ENCODE results near the gene SPOCK3.
"Not testable (repeated sequence)": the region's sequence is repeated elsewhere in the genome, so short reads cannot be mapped to it uniquely, and the experiment has no call there.

The SPOCK3 gene

DNA sequence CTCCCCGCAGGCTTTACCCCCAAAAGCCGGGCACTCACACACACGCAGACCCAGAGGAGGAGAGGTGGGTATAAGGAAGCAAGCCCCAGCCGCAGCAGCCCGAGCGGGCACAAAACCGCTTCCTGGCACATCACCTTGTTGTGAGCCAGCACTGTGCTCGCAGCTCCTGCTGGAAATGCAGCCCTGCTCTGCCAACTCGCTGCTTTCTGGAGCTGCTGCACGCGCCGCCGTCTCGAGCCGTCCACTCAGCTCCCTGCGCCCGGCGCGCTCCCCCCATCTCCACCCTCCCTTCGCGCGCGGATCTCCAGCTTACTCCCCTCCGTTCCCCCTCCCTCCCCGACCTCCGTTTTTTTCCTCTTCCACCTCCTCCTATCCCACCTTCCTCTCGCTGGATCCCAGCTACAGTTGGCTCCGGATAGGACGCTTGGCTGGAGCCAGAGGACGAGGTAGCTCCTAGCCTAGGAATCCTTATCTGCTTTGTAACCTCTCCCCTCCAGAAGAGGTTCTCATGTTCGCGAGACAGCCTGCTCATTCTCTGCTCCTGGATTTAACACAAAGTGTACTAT, at the start of gene SPOCK3:
TSS of gene SPOCK3 (minus strand) at position 179 of the 566 bp plus-strand sequence.
- DNase-seq: peak; percentile 26

DNA sequence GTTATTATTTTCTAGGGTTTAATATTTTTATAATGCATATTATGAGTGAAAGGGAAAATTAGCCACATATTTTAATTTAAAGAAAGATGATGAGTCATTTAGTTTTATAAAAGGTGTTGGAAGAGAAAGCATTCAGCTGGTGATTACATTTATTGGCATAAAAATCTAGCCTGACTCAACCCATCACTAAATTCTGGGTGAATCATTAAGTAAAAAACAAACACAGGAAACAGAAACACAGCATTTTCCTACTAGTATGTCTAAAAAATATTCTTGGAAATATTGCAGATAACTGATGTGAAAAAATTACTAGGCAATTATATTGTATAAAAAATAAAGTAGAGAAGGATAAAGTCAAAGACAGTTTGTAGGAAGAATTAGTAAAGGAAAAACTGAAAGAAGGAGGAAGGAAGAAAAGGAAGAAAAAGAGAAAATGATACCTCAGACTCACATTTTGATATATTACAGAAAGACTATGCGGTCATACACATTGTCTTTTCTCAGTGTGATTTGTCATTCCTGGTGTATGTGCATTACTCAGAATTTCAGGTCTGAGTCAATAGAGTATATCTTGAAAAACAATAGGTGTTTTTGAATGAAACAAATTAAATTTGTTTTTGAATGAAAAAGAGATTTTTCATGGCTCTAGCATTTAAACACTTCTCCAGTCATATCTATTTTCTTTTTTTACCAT, 48.0 kb upstream of the SPOCK3 start:
- no peak for DNase-seq

GRCh38 chr4:167281545-167281944, 47.3 kb upstream of the SPOCK3 start:
- not testable (repeated sequence) for DNase-seq

DNA sequence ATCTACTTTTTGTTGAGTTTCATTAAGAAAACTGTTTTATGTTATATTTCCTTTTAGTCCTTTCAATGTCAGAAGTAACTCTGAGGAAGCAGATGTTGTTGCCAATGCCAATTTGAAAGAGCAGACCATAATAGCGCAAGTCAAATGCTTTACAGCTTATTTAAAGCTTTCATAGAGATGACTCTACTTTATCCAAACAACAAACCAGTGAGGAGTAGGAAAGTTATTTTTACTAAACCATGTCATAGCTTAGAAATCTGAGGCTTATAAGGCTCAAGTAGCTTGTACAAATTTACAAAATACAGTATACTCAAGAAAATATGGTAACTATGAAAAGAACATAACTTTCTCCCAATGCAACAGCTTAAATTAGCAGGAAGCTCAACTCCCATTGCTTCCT, 40.1 kb upstream of the SPOCK3 start:
- no peak for DNase-seq

DNA sequence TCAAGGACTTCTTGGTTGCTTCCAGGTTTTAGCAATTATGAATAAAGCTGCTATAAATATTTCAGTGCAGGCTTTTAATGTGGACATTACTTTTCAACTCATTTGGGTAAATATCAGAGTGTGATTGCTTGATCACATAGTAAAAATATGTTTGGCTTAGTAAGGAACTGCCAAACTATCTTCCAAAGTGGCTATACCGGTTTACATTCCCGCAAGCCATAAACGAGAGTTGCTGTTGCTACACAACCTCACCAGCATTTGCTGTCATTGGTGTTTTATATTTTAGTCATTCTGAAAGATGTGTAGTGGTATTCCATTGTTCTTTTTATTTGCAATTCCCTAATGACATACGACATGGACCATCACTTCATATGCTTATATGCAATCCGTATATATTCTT, 30.9 kb upstream of the SPOCK3 start:
- DNase-seq: no peak

- no peak for DNase-seq
These were observed 14.0 kb upstream of the SPOCK3 start for GRCh38 chr4:167248271-167248670.

DNA sequence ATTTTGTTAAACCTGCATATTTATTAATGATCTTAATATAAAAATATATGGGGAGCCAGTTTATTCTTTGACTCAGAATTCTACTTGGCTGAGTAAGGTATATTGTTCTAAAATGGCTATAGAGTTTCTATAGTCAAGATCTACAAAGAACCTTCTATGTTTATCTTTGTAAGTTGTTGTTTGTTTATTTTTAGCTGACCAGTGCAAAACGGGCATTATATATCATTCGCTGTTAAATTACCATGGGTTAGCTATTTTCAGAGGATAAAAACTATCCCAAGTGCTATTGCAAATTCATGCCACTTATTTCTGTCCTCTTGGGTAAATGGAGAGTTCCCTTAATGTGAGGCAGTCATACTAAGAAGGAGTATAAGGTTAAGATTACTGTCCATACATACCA, 5.3 kb upstream of the SPOCK3 start:
- no peak for DNase-seq

- DNase-seq: no peak
These were observed 3.9 kb upstream of the SPOCK3 start for GRCh38 chr4:167238226-167238625.

GRCh38 chr4:167233685-167234315, 494 bp downstream of the SPOCK3 start:
- no peak for DNase-seq

- no peak for DNase-seq
These were observed 1.2 kb downstream of the SPOCK3 start for GRCh38 chr4:167232805-167233684.

GRCh38 chr4:167230744-167231143, 3.5 kb downstream of the SPOCK3 start:
- DNase-seq: no peak

- no peak for DNase-seq
These were observed 12.2 kb downstream of the SPOCK3 start for GRCh38 chr4:167222099-167222498.

DNA sequence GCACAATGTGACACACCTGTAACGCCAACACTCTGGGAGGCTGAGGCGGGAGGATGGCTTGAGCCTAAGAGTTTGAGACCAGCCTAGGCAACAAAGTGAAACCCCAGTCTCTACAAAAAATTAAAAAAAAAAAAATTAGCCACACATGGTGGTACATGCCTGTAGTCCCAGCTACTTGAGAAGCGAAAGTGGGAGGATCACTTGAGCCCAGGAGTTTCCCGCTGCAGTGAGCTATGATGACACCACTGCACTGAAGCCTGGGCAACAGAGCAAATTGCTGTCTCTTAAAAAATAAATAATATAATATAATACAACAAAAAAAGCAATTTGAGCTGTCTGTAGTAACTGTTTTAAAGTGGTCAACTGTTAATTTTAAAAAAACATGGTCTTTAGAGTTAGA, 13.2 kb downstream of the SPOCK3 start:
- DNase-seq: no peak

DNA sequence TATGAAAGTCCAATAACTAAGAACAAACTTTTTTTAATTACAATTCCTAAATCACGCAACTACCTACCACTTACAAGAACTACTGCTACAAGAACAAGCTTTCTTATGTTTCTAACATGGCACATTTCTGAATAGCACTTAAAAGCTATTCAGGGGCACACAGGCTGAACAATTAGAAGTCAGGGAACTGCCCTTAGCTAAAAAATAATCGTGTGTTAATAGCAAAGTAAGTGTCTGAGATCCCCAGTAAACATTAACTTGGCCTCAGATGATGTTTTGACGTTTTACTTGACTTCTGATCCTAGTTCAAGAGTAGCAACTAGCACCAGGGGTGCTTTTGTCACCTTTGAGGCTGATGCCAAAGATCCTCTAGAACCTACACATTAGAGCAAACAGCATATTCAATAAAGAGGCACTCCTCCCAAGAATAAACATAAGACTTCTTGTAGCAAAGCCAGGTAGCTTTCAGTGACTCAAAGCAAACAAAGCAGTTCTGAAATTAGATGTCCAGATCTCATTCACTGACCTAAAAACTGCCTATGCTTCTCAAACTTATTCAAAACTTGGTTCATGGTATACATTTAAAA, 16.2 kb downstream of the SPOCK3 start:
- no peak for DNase-seq

DNA sequence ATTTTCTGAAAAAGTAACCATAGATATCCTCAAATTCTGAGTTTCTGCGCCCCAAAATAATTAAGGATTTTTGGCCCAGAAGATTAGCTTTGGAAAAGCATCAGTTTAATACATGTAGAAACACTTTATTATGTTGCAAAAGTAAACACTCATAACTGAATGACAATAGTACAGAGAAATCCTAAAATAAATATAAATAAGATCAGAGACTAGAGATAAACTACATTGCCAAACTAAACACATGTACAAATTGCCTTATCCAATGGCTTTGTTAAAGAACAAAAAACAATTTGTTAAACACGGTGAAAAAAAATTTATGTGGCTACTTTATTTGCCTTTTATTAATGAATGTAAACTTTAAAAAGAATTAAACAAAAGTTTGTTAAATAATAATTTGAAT, 17.5 kb downstream of the SPOCK3 start:
- no peak for DNase-seq

DNA sequence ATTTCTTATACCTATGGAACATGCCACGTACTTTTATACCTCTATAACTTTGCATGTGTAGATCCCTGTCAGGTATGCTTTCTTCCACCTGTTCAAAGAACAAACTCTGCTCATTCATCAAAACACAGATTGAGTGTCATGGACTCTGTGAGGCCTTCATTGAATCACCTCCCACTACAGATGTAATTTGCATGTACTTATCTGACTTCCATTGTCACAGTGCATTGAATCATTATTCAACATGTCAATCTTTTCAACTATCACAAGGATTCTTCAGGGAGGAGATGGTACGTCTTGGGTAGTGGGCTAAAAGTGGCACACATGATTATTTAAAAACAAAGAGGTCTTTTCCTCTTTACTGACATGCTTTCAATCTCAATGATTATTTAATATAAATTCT, 24.1 kb downstream of the SPOCK3 start:
- DNase-seq: no peak

DNA sequence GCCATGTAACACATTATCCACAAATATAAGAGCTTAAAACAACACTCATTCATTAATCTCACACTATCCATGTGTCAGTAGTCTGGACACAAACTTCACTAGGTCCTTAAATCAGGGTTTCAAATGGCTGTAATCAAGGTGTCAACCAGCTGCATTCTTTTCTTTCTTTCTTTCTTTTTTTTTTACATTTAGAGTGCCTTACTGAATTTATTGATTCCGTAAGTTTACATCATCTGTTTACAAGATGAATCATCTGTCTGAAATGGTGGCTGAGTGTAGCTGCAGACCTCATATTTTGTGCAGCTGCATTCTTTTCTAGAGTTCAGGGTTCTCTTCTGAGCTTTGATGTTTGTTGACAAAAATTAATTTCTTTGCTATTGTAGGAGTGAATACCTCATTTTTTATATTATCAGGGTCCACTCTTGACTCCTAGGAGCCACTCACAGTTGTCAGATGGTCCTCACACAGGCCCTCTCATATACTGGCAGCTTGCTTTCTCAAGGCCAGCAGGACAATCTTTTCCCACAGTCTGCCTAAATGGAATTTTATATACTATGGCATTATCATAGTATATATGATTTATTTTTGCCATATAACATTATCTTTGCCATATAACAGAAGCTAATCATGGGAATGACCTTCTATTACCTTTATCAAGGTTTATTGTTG, 37.8 kb downstream of the SPOCK3 start:
- DNase-seq: peak; percentile 78

GRCh38 chr4:167190379-167190778, 43.9 kb downstream of the SPOCK3 start:
- no peak for DNase-seq

DNA sequence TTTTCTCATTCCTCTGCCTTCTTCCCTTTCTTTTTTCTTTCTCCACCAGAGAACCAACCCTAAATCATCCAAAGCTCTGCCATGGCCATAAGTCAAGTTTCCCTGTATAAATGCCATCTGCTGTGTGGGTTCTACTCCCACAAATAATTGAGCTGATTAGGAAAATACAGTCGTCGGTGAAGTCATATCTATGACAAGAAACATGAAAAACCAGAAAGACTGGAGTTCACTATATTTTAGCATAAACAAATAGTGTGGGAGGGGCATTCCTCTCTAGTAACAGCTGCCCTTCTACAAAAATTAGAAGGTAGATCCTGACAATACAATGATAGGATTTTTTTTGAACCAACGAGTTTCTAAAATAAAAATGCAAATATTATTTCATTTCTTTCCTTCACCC, 48.8 kb downstream of the SPOCK3 start:
- DNase-seq: no peak

DNA sequence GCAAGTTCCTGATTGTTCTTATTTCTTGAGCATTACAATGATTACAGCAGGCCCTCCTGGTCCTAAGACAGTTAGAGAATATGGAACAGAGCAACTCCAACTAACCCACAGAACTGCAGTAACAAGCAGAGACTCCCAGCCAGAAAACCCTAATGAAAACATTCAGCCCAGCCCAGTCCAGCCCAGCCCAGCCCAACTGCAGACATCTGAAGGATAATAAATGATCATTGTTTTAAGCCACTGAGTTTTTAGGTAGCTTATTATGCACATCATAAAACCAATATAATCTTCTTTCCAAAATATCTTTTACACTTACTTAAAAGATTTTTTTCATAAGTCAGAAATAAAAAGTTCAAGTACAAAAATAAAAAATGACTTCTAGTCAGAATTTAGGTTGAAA, 51.3 kb downstream of the SPOCK3 start:
- DNase-seq: no peak

DNA sequence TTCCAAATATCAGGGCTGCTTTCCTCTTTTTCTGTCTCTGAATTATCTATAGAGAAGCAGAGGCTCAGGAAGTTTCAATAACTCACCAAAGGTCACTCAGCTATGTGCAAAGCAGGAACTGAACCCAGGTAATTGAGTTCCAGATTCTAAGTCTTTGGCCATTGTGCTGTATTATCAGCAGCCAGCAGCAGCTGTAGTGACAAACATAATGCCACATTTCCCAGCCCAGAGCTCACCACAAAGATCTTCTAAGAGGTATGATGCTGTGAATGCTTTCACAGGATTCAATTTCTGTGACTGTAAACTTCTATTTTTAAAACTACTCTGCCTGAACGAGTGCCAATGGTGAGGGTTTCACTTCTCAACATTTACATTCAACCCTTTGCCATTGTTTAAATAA, 56.4 kb downstream of the SPOCK3 start:
- no peak for DNase-seq

- no peak for DNase-seq
These were observed 57.4 kb downstream of the SPOCK3 start for GRCh38 chr4:167176723-167177367.
